CD4-positive, CD25-positive, alpha-beta regulatory T cell (primary cell): ENCODE measurements around the gene WDR75. TPM values are rescaled to one million over a fixed set of nuclear protein-coding genes. Genes with fewer than 3 reads are reported as not detected.
A peak's percentile ranks its signal among the peaks of the same experiment; 100 is the strongest.
"Not testable (repeated sequence)": the region's sequence is repeated elsewhere in the genome, so short reads cannot be mapped to it uniquely, and the experiment has no call there.

Source experiments
- ATAC-seq, 2 donors: fragments of 150-1000 bp; cut with Tn5 transposase; one replicate each; pipeline ENCODE4 v1.10.0; 2021; ENCODE audit warnings: low read depth in 2 of 2, moderate number of reproducible peaks in 2 of 2, moderate library complexity in 1 of 2
- DNase-seq, 3 donors: peaks; one replicate each; pipeline versions ENCODE4 v3.0.0 to v3.0.0-alpha.2; 2012 to 2022; ENCODE audit warnings: mixed read lengths in 1 of 3
- H3K27ac ChIP-seq: one replicate; pipeline ENCODE4 v1.7.0; 2013; ENCODE audit warnings: mild to moderate bottlenecking, low read length; ENCODE audit not compliant: insufficient read depth, poor library complexity, severe bottlenecking
- H3K27me3 ChIP-seq: one replicate; pipeline ENCODE4 v1.7.0; 2013; ENCODE audit warnings: low read length; ENCODE audit not compliant: control insufficient read depth, insufficient read depth
- H3K36me3 ChIP-seq: one replicate; pipeline ENCODE4 v1.7.0; 2013; ENCODE audit warnings: mild to moderate bottlenecking, low read length, moderate library complexity; ENCODE audit not compliant: control insufficient read depth, insufficient read depth
- H3K4me1 ChIP-seq: 2 replicates; pipeline ENCODE4 v1.7.0; 2013; ENCODE audit warnings: mild to moderate bottlenecking, low read length; ENCODE audit not compliant: insufficient read depth, control insufficient read depth, poor library complexity, severe bottlenecking
- H3K4me3 ChIP-seq: one replicate; pipeline ENCODE4 v1.7.0; 2013; ENCODE audit warnings: low read depth, mild to moderate bottlenecking, low read length, moderate library complexity
- H3K9me3 ChIP-seq, 2 experiments: 1 replicate in 1 of 2; 2 replicates in 1 of 2; pipeline ENCODE4 v1.7.0; 2013; ENCODE audit warnings: low read length in 2 of 2, mild to moderate bottlenecking in 1 of 2, moderate library complexity in 1 of 2; ENCODE audit not compliant: control insufficient read depth in 2 of 2
- H3K27ac Mint-ChIP-seq, 3 donors: one replicate each; pipeline ENCODE4 v1.8.0; 2020 to 2022; ENCODE audit warnings: mild to moderate bottlenecking in 3 of 3, mixed read lengths in 3 of 3, moderate library complexity in 2 of 3
- H3K27me3 Mint-ChIP-seq: one replicate; pipeline ENCODE4 v1.8.0; 2022; ENCODE audit warnings: mild to moderate bottlenecking, mixed read lengths
- H3K36me3 Mint-ChIP-seq: one replicate; pipeline ENCODE4 v1.8.0; 2020; ENCODE audit warnings: mixed read lengths
- H3K4me1 Mint-ChIP-seq, 4 donors: one replicate each; pipeline ENCODE4 v1.8.0; 2020 to 2022; ENCODE audit warnings: mixed read lengths in 4 of 4, mild to moderate bottlenecking in 1 of 4
- H3K4me3 Mint-ChIP-seq, 4 donors: one replicate each; pipeline ENCODE4 v1.8.0; 2020 to 2022; ENCODE audit warnings: mild to moderate bottlenecking in 4 of 4, mixed read lengths in 4 of 4, moderate library complexity in 3 of 4
- H3K9me3 Mint-ChIP-seq, 7 donors: one replicate each; pipeline ENCODE4 v1.8.0; 2020 to 2022; ENCODE audit warnings: mixed read lengths in 7 of 7, mild to moderate bottlenecking in 3 of 7, moderate library complexity in 2 of 7
- polyA plus RNA-seq, 4 donors: library from polyadenylated mRNA; unstranded; fragments of 300-500 nt; fragmentation: Illumina TruSeq; gene quantifications; one replicate each; pipeline ENCODE4 v1.2.3, GENCODE V29; 2021
- total RNA-seq: library from RNA; stranded (reverse); gene quantifications from one replicate; pipeline ENCODE4 v1.2.3, GENCODE V29; 2022

WDR75 gene
- total and polyA plus RNA-seq, 5 donors from 2014 or later: 11.6 to 45.6 (median 15.5) TPM

DNA sequence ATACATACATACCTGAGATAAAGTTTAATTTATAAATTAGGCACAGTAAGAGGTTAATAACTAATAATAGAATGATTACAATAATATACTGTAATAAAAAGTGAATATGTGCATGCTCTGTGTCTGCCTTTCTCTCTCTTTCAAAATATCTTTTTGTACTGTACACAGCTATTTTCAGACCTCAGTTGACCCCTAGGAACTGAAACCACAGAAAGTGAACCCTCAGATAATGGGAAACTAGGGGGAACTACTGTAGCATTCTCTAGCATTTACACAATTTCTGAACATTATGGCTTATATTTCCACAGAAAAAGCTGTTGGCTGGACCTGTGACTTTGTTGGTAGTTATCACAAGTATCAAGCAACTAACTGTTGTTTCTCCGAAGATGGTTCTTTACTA, 25.9 kb downstream of the WDR75 start:
- peaks cover 59% of the 10 kb centered on the region for H3K36me3 Mint-ChIP-seq
- peaks cover 0 to 4% (median 0%) of the 10 kb centered on the region in 4 donors for H3K4me1 Mint-ChIP-seq
- H3K9me3 Mint-ChIP-seq: no peaks in the 10 kb centered on the region
- DNase-seq: no peak
- H3K27me3 ChIP-seq: no peaks in the 10 kb centered on the region
- no peak overlapping the region for H3K27ac Mint-ChIP-seq
- no peak overlapping the region for H3K4me3 ChIP-seq
- no peak overlapping the region for H3K4me3 Mint-ChIP-seq
- no peaks in the 10 kb centered on the region for H3K27me3 Mint-ChIP-seq
- H3K36me3 ChIP-seq: peaks cover 97% of the 10 kb centered on the region
- no peak for ATAC-seq
- H3K27ac ChIP-seq: peak overlapping the region; percentile 0
- no peaks in the 10 kb centered on the region for H3K4me1 ChIP-seq
- H3K9me3 ChIP-seq: no peaks in the 10 kb centered on the region

DNA sequence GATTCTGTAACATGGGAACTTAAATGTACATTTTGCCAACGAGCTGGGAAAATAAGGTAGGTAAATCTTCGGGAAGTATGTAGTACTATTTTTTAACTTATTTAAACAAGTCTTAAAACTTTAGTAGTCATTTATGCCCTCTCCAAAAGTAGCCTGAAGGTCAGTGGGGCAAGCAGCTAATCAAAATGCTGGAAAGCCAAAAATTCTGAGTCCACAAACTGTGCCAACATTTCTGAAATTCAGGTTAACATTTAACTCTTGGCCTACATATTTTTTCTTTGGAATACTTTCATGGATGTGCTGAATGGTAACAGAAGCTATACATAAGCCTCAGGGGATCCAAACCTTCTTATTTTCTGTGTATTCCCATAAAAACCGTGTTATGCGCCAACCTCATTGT, 26.3 kb downstream of the WDR75 start:
- H3K4me1 Mint-ChIP-seq: peaks cover 0 to 4% (median 0%) of the 10 kb centered on the region in 4 donors
- H3K27me3 ChIP-seq: no peaks in the 10 kb centered on the region
- DNase-seq (no peak), ATAC-seq (no peak)
- H3K9me3 Mint-ChIP-seq: no peaks in the 10 kb centered on the region
- no peaks in the 10 kb centered on the region for H3K27me3 Mint-ChIP-seq
- peaks cover 55% of the 10 kb centered on the region for H3K36me3 Mint-ChIP-seq
- no peaks in the 10 kb centered on the region for H3K9me3 ChIP-seq
- no peaks in the 10 kb centered on the region for H3K4me1 ChIP-seq
- H3K27ac Mint-ChIP-seq: no peak overlapping the region
- H3K36me3 ChIP-seq: peaks cover 97% of the 10 kb centered on the region
- H3K4me3 ChIP-seq: no peak overlapping the region
- H3K27ac ChIP-seq: no peak overlapping the region
- H3K4me3 Mint-ChIP-seq: no peak overlapping the region

- Histone ChIP-seq H3K27me3 (no peaks in the 10 kb centered on the region), H3K9me3 (no peaks in the 10 kb centered on the region), H3K4me3 (no peak overlapping the region), H3K4me1 (no peaks in the 10 kb centered on the region), H3K27ac (no peak overlapping the region), H3K36me3 (peaks cover 68% of the 10 kb centered on the region)
- DNase-seq: no peak
- peaks cover 34% of the 10 kb centered on the region for H3K36me3 Mint-ChIP-seq
- no peaks in the 10 kb centered on the region for H3K27me3 Mint-ChIP-seq
- H3K4me1 Mint-ChIP-seq: peaks cover 0 to 4% (median 0%) of the 10 kb centered on the region in 4 donors
- no peak for ATAC-seq
- H3K27ac Mint-ChIP-seq: peak overlapping the region in 1 of 3 donors; percentile 69
- H3K9me3 Mint-ChIP-seq: no peaks in the 10 kb centered on the region
- H3K4me3 Mint-ChIP-seq: no peak overlapping the region
Observed at GRCh38 chr2:189474526-189474925, 33.3 kb downstream of the WDR75 start.

DNA sequence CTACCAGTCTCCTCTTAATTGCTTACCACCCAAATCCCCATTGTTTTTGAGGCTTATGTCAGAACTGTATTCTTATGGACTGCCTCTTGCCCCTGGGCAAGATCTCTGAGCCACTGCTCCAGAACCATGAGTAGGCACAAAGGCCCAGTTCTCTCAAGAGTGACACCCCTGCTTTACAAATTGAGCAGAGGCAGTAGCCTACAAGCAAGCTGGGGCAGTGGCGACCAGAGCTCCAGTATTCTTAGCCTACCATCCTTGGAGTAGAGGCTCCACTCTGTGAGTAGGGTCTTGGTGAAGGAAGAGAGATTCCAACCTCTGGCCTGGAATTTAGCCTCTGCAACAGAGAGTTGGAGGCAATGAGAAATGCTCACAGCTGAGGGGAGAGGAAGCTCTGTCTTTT, 36.5 kb downstream of the WDR75 start:
- peaks cover 0 to 8% (median 0%) of the 10 kb centered on the region in 4 donors for H3K4me1 Mint-ChIP-seq
- Histone ChIP-seq H3K27me3 (no peaks in the 10 kb centered on the region), H3K9me3 (no peaks in the 10 kb centered on the region), H3K4me1 (no peaks in the 10 kb centered on the region), H3K36me3 (peaks cover 38% of the 10 kb centered on the region), H3K27ac (no peak overlapping the region), H3K4me3 (no peak overlapping the region)
- ATAC-seq: no peak
- H3K9me3 Mint-ChIP-seq: no peaks in the 10 kb centered on the region
- H3K27me3 Mint-ChIP-seq: no peaks in the 10 kb centered on the region
- H3K27ac Mint-ChIP-seq: peak overlapping the region in 2 of 3 donors; percentile 21 to 43
- H3K4me3 Mint-ChIP-seq: no peak overlapping the region
- DNase-seq: no peak
- H3K36me3 Mint-ChIP-seq: peaks cover 22% of the 10 kb centered on the region

- H3K27ac Mint-ChIP-seq, H3K4me1 Mint-ChIP-seq, ATAC-seq, H3K9me3 ChIP-seq, H3K27me3 Mint-ChIP-seq, H3K27me3 ChIP-seq, H3K27ac ChIP-seq, H3K4me1 ChIP-seq, H3K4me3 ChIP-seq, DNase-seq, H3K4me3 Mint-ChIP-seq, H3K9me3 Mint-ChIP-seq: not testable (repeated sequence)
- H3K36me3 Mint-ChIP-seq: peaks cover 22% of the 10 kb centered on the region
- peaks cover 35% of the 10 kb centered on the region for H3K36me3 ChIP-seq
Observed at GRCh38 chr2:189478289-189478688, 37.0 kb downstream of the WDR75 start.

- Mint-ChIP-seq H3K36me3 (peaks cover 10% of the 10 kb centered on the region), H3K4me3 (no peak overlapping the region), H3K27ac (no peak overlapping the region), H3K9me3 (no peaks in the 10 kb centered on the region), H3K4me1 (peaks cover 0 to 6% (median 0%) of the 10 kb centered on the region in 4 donors), H3K27me3 (no peaks in the 10 kb centered on the region)
- ATAC-seq: no peak
- Histone ChIP-seq H3K4me3 (no peak overlapping the region), H3K4me1 (no peaks in the 10 kb centered on the region), H3K27ac (no peak overlapping the region), H3K9me3 (no peaks in the 10 kb centered on the region), H3K27me3 (no peaks in the 10 kb centered on the region), H3K36me3 (peaks cover 7% of the 10 kb centered on the region)
- DNase-seq: no peak
Observed at GRCh38 chr2:189481071-189481470, 39.8 kb downstream of the WDR75 start.

DNA sequence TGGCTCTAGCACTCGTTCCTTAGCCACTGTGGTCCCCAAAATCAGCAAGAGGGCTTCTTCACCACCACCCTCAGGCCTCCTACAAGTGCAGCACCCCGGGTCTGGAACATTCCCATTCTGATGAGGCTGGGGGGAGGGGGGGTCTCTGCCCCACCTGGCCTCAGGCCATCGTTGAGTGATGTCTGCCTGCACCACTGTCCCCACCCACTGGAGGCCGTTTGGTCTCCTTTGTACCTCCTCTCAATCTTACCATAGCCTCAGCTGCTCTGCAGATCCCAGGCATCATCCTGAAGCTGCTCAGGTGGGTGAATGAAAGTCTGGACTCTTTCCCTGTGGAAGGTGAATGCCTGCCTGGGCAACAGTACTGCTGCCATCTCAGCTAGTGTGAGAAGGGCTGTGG, 42.3 kb downstream of the WDR75 start:
- H3K27me3 Mint-ChIP-seq: peaks cover 4% of the 10 kb centered on the region
- Histone ChIP-seq H3K4me1 (no peaks in the 10 kb centered on the region), H3K4me3 (no peak overlapping the region), H3K27me3 (no peaks in the 10 kb centered on the region), H3K27ac (no peak overlapping the region), H3K9me3 (no peaks in the 10 kb centered on the region), H3K36me3 (no peaks in the 10 kb centered on the region)
- no peak for ATAC-seq
- no peaks in the 10 kb centered on the region for H3K36me3 Mint-ChIP-seq
- H3K4me1 Mint-ChIP-seq: peaks cover 0 to 6% (median 0%) of the 10 kb centered on the region in 4 donors
- DNase-seq: no peak
- H3K9me3 Mint-ChIP-seq: no peaks in the 10 kb centered on the region
- no peak overlapping the region for H3K27ac Mint-ChIP-seq
- H3K4me3 Mint-ChIP-seq: no peak overlapping the region

DNA sequence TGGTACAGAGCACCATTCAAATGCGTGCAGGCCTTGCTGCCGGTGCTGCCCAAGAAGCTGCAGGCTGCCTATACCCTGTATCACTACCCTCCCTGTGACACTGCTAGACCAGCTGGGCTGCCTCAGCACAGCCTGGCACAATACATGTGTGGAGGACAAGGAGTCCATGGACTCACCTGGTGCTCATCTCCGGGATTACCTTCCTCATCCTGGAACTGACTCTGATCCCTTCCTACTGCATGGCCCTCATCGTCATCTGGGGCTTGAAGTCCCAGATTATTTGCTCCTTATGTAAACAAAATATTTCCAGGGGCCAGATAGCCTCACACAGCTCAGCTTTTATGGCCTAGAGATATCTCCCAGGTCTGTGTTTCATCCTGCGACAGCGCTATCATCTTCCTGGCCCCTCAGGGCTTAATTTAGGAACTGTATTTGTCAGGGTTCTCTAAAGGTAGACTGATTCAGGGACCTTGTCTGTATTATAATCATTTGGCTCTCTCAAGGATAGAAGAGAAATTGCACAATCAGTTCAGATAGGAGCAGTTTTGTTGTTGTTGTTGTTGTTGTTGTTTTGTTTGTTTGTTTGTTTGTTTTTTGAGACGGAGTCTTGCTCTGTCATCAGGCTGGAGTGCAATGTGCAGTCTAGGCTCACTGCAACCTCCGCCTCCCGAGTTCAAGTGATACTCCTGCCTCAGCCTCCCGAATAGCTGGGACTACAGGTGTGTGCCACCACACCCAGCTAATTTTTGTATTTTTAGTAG, 42.9 kb downstream of the WDR75 start:
- Histone ChIP-seq H3K27ac (no peak overlapping the region), H3K9me3 (no peaks in the 10 kb centered on the region), H3K27me3 (no peaks in the 10 kb centered on the region), H3K4me3 (no peak overlapping the region), H3K36me3 (no peaks in the 10 kb centered on the region), H3K4me1 (no peaks in the 10 kb centered on the region)
- H3K36me3 Mint-ChIP-seq: no peaks in the 10 kb centered on the region
- DNase-seq: no peak
- H3K4me1 Mint-ChIP-seq: peaks cover 0 to 4% (median 0%) of the 10 kb centered on the region in 4 donors
- no peak for ATAC-seq
- H3K27ac Mint-ChIP-seq: no peak overlapping the region
- peaks cover 4% of the 10 kb centered on the region for H3K27me3 Mint-ChIP-seq
- H3K9me3 Mint-ChIP-seq: no peaks in the 10 kb centered on the region
- H3K4me3 Mint-ChIP-seq: no peak overlapping the region
